Mesenchymal stem cell (in vitro differentiated cells and primary cell): ENCODE measurements around the gene CYBC1.
A peak's percentile ranks its signal among the peaks of the same experiment; 100 is the strongest.

ENCODE experiments used
- DNase-seq: peaks from one replicate; pipeline ENCODE4 v3.0.0-alpha.2; 2013
- H2AFZ ChIP-seq: one replicate; pipeline ENCODE4 v1.6.1; 2013; ENCODE audit warnings: low read depth, mild to moderate bottlenecking, control low read depth, inconsistent platforms, low read length, moderate library complexity
- H2AK5ac ChIP-seq: 2 replicates; pipeline ENCODE4 v1.6.1; 2013; ENCODE audit warnings: low read length, moderate library complexity, mild to moderate bottlenecking, inconsistent platforms; ENCODE audit not compliant: severe bottlenecking
- H2BK120ac ChIP-seq: one replicate; pipeline ENCODE4 v1.6.1; 2013; ENCODE audit warnings: low read depth, mild to moderate bottlenecking, inconsistent platforms, low read length, moderate library complexity
- H2BK12ac ChIP-seq, 2 experiments: one replicate each; pipeline ENCODE4 v1.6.1; 2013; ENCODE audit warnings: inconsistent platforms in 2 of 2, low read length in 2 of 2, mild to moderate bottlenecking in 2 of 2, moderate library complexity in 2 of 2, control low read depth in 1 of 2
- H2BK15ac ChIP-seq: one replicate; pipeline ENCODE4 v1.6.1; 2013; ENCODE audit warnings: mild to moderate bottlenecking, low read depth, inconsistent platforms; ENCODE audit not compliant: poor library complexity, severe bottlenecking
- H2BK5ac ChIP-seq: 2 replicates; pipeline ENCODE4 v1.6.1; 2013; ENCODE audit warnings: low read depth, mild to moderate bottlenecking, low read length, control low read depth, inconsistent platforms; ENCODE audit not compliant: poor library complexity, severe bottlenecking
- H3K14ac ChIP-seq, 2 experiments: one replicate each; pipeline ENCODE4 v1.6.1; 2013; ENCODE audit warnings: inconsistent platforms in 2 of 2, low read length in 2 of 2, control low read depth in 1 of 2, mild to moderate bottlenecking in 1 of 2, moderate library complexity in 1 of 2
- H3K18ac ChIP-seq, 2 experiments: one replicate each; pipeline ENCODE4 v1.6.1; 2013; ENCODE audit warnings: inconsistent platforms in 2 of 2, low read length in 2 of 2, control low read depth in 1 of 2, low read depth in 1 of 2, mild to moderate bottlenecking in 1 of 2
- H3K23ac ChIP-seq, 2 experiments: one replicate each; pipeline ENCODE4 v1.6.1; 2013; ENCODE audit warnings: inconsistent platforms in 2 of 2, low read length in 2 of 2, mild to moderate bottlenecking in 2 of 2, moderate library complexity in 2 of 2, control low read depth in 1 of 2
- H3K27ac ChIP-seq: 2 replicates; pipeline ENCODE4 v1.5.1; 2013; ENCODE audit warnings: mild to moderate bottlenecking, moderate library complexity, low read length, control low read depth, inconsistent platforms; ENCODE audit not compliant: poor library complexity, severe bottlenecking
- H3K27me3 ChIP-seq, 2 experiments: 2 replicates each; pipeline versions ENCODE4 v1.6.1 to v1.7.0; 2013; ENCODE audit warnings: low read length in 2 of 2, mild to moderate bottlenecking in 2 of 2, moderate library complexity in 2 of 2, control low read depth in 1 of 2, inconsistent platforms in 1 of 2; ENCODE audit not compliant: control insufficient read depth in 1 of 2, insufficient read depth in 1 of 2
- H3K36me3 ChIP-seq, 2 experiments: 2 replicates each; pipeline versions ENCODE4 v1.6.1 to v1.7.0; 2013; ENCODE audit warnings: low read length in 2 of 2, control low read depth in 1 of 2, inconsistent platforms in 1 of 2, low read depth in 1 of 2, mild to moderate bottlenecking in 1 of 2; ENCODE audit not compliant: insufficient read depth in 2 of 2, control insufficient read depth in 1 of 2
- H3K4ac ChIP-seq, 2 experiments: one replicate each; pipeline ENCODE4 v1.6.1; 2013; ENCODE audit warnings: inconsistent platforms in 2 of 2, low read length in 2 of 2, mild to moderate bottlenecking in 2 of 2, moderate library complexity in 2 of 2, control low read depth in 1 of 2, low read depth in 1 of 2
- H3K4me1 ChIP-seq: 2 replicates; pipeline ENCODE4 v1.6.1; 2013; ENCODE audit warnings: low read depth, low read length, control low read depth; ENCODE audit not compliant: control insufficient read depth, insufficient read depth
- H3K4me2 ChIP-seq: 2 replicates; pipeline ENCODE4 v1.6.1; 2013; ENCODE audit warnings: low read length, mild to moderate bottlenecking, inconsistent platforms; ENCODE audit not compliant: poor library complexity, severe bottlenecking
- H3K4me3 ChIP-seq, 2 experiments: 2 replicates each; pipeline versions ENCODE4 v1.5.1 to v1.7.0; 2013; ENCODE audit warnings: low read length in 2 of 2, mild to moderate bottlenecking in 2 of 2, control low read depth in 1 of 2, low read depth in 1 of 2; ENCODE audit not compliant: insufficient read depth in 1 of 2
- H3K79me1 ChIP-seq: replicated peaks from 2 replicates; pipeline ENCODE4 v1.6.1; 2013; ENCODE audit warnings: mild to moderate bottlenecking, control low read depth, low read length, inconsistent platforms; ENCODE audit not compliant: poor library complexity, severe bottlenecking
- H3K9ac ChIP-seq: 2 replicates; pipeline ENCODE4 v1.7.0; 2013; ENCODE audit warnings: mild to moderate bottlenecking, low read length, moderate library complexity
- H3K9me3 ChIP-seq: 2 replicates; pipeline ENCODE4 v1.7.0; 2013; ENCODE audit warnings: mild to moderate bottlenecking, low read length; ENCODE audit not compliant: control insufficient read depth
- H4K8ac ChIP-seq: one replicate; pipeline ENCODE4 v1.6.1; 2013; ENCODE audit warnings: inconsistent platforms, mild to moderate bottlenecking, low read length, moderate library complexity
- H4K91ac ChIP-seq: one replicate; pipeline ENCODE4 v1.6.1; 2013; ENCODE audit warnings: mild to moderate bottlenecking, low read length, inconsistent platforms
- WGBS: methylation state at CpG from one replicate; pipeline ENCODE4 v1.1.7; 2013; ENCODE audit warnings: mixed read lengths; 5-methylcytosine and 5-hydroxymethylcytosine counted together

CYBC1 gene

DNA sequence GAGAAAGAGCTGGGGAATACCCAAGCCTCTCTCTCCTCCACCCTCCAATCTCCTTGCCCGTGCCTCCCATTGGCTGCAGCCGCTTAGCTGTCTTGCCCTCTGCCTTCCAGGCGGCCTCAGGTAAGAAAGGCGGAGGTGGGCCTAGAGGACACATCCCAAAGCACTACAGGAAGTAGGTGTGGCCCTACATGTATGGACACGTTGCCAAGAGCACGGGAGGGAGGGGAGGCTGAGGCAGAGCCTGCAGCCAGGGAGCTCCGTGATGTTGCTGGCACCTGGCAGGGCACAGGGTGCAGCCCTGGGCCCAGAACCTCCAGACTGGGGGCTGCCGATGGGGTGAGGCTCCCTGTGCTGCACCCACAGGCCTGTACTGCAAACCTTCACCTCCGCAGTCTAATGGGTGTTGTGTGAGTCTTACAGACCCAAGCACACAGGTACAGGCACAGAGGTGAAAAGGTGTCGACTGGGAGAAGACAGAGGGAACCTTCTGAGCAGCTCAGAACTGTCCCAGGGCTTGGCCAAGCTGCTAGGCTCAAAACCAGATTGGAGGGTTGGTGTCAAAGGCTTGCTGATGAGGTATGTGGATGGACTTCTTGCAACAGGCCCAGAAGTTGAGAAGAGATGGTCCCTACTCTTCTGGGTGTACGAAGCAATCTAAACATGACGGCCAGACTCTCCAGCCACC, 45.4 kb upstream of the CYBC1 start:
- H3K79me1 ChIP-seq, result no peaks in the 10 kb centered on the region
- no peak overlapping the region for H2AK5ac ChIP-seq
- H3K36me3 ChIP-seq, result peaks cover 0 to under 1% of the 10 kb centered on the region in 2 experiments
- 85% methylated on average over 12 of the region's 12 CpGs for WGBS
- H3K4ac ChIP-seq, result no peak overlapping the region
- H4K91ac ChIP-seq, result peak overlapping the region; percentile 6
- no peaks in the 10 kb centered on the region for H3K27me3 ChIP-seq
- no peak overlapping the region for H3K9ac ChIP-seq
- H3K14ac ChIP-seq, result no peak overlapping the region
- no peak overlapping the region for H2BK120ac ChIP-seq
- no peaks in the 10 kb centered on the region for H3K9me3 ChIP-seq
- no peak overlapping the region for H4K8ac ChIP-seq
- no peak overlapping the region for H3K18ac ChIP-seq
- no peak overlapping the region for H3K23ac ChIP-seq
- peaks cover 26% of the 10 kb centered on the region for H3K4me1 ChIP-seq
- no peak overlapping the region for H2AFZ ChIP-seq
- no peak for DNase-seq
- H2BK5ac ChIP-seq, result no peak overlapping the region
- no peak overlapping the region for H2BK12ac ChIP-seq
- H2BK15ac ChIP-seq, result no peak overlapping the region
- no peak overlapping the region for H3K27ac ChIP-seq
- no peak overlapping the region for H3K4me2 ChIP-seq
- H3K4me3 ChIP-seq, result no peak overlapping the region

DNA sequence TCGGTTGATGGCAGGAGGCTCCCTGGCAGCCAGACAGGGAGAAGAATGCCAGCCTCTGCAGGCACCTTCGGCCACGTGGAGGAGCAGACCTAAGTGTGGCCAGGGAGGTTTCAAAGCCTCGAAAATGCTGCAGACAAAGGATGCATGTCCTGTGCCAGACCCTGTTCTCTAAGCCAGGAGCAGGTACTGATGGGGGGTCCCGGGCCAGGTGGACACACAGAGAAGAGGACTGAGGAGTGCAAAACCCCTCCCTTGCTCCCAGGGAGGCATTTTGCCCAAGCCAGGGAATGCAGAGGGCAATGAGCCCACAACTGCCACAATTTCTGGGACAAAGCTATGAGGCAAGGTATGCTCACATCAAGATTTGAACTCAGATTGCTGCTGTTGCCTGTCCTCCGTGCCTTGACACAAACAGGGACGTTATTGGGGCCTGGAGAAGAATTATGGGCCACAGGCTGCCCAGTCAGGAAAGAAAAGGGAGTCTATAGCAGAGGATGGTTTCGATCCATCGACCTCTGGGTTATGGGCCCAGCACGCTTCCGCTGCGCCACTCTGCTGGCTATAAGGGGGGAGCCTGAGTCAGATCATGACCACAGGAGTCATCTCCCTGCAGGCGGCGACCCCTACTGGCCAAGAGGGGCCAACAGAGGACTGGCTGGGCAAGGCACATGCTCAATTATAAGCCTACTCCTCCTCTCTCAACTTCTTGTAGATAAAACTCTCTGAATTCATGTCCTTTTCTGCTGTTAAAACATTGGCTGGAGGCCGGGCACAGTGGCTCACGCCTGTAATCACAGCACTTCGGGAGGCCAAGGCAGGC, 43.9 kb upstream of the CYBC1 start:
- 15% methylated on average over 17 of the region's 17 CpGs for WGBS
- H3K79me1 ChIP-seq, result no peaks in the 10 kb centered on the region
- peaks cover 25% of the 10 kb centered on the region for H3K4me1 ChIP-seq

DNA sequence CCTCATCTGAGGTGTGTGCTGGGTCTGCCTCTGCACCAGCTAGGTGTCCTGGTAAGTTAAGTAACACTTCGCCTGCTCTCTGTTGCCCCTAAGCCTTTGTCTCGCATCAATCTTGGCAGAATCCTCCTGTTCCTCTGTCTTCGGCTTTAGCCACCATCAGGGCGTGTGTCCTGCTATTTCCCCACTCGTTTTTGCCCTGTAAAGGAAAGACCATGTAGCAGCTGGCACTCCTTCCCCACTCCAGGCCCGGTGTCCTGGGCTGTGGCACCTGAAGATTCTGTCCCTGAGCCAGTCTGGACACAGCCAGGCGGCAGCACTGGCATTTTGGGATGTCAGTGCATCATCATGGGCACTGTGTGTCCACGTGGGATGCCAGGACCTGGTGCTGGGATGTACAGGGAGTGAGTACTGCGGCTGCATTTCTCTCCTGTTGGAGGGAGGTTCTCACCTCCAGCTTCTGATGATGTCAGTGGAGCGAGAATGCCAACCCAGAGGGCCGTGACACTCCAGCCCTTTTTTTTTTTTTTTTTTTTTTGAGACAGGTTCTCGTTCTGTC, 42.8 kb upstream of the CYBC1 start:
- H3K27me3 ChIP-seq, result no peaks in the 10 kb centered on the region
- no peak overlapping the region for H4K8ac ChIP-seq
- DNase-seq, result peak; percentile 17
- H2AK5ac ChIP-seq, result no peak overlapping the region
- peaks cover 26% of the 10 kb centered on the region for H3K4me1 ChIP-seq
- H3K4me3 ChIP-seq, result peak overlapping the region in 1 of 2 experiments; percentile 3
- no peaks in the 10 kb centered on the region for H3K79me1 ChIP-seq
- no peak overlapping the region for H3K27ac ChIP-seq
- peak overlapping the region; percentile 20 for H3K9ac ChIP-seq
- 92% methylated on average over 11 of the region's 12 CpGs for WGBS
- no peak overlapping the region for H3K14ac ChIP-seq
- no peak overlapping the region for H3K4me2 ChIP-seq
- H3K18ac ChIP-seq, result no peak overlapping the region
- H2BK15ac ChIP-seq, result no peak overlapping the region
- no peak overlapping the region for H2BK5ac ChIP-seq
- no peak overlapping the region for H2AFZ ChIP-seq
- H3K9me3 ChIP-seq, result no peaks in the 10 kb centered on the region
- peaks cover 0 to 18% of the 10 kb centered on the region in 2 experiments for H3K36me3 ChIP-seq
- no peak overlapping the region for H3K23ac ChIP-seq
- H3K4ac ChIP-seq, result no peak overlapping the region
- H4K91ac ChIP-seq, result peak overlapping the region; percentile 34
- H2BK120ac ChIP-seq, result no peak overlapping the region
- peak overlapping the region in 1 of 2 experiments; percentile 29 for H2BK12ac ChIP-seq

More for the DNA sequence above, 43.9 kb upstream of the CYBC1 start:
- H2BK12ac ChIP-seq, result no peak overlapping the region
- H3K36me3 ChIP-seq, result peaks cover 0 to 8% of the 10 kb centered on the region in 2 experiments
- H3K4me3 ChIP-seq, result peak overlapping the region in 1 of 2 experiments; percentile 41
- H3K9me3 ChIP-seq, result no peaks in the 10 kb centered on the region
- no peak overlapping the region for H4K91ac ChIP-seq
- no peak overlapping the region for H2BK5ac ChIP-seq
- no peak overlapping the region for H2AK5ac ChIP-seq
- no peak overlapping the region for H3K4me2 ChIP-seq
- H3K18ac ChIP-seq, result no peak overlapping the region
- no peak overlapping the region for H3K4ac ChIP-seq
- H3K23ac ChIP-seq, result no peak overlapping the region
- no peak overlapping the region for H3K14ac ChIP-seq
- DNase-seq, result peak; percentile 98
- no peaks in the 10 kb centered on the region for H3K27me3 ChIP-seq
- H2BK15ac ChIP-seq, result no peak overlapping the region
- H2BK120ac ChIP-seq, result no peak overlapping the region
- H3K27ac ChIP-seq, result peak overlapping the region; percentile 3
- H4K8ac ChIP-seq, result no peak overlapping the region
- H3K9ac ChIP-seq, result no peak overlapping the region
- no peak overlapping the region for H2AFZ ChIP-seq

DNA sequence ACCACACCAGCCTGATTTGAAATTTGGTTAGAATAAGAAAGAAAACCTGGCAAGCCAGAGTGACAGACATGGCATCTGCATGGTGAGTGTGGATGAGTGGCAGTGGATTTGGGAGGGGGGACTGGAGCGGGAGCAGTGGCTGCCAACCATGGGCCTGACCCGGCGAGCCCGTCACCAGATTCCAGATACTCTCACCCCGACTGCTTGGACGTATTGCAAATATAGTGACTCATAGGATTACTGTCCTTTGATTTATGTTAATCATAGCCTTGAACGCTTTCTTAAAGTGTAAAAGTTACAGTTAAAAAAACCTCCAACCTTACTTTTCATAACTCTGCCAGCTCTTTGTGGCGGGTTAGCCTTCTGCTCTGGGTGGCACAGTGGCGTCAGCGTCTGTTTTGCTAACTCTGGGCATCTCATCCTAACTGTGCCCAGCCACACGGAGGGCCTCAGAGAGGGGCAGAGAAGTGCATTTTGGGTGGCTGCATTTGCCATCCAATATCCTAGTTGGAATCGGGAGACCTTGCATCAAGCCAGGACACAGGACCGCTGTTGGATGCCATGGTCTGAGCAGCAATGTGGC, 42.2 kb upstream of the CYBC1 start:
- H3K9ac ChIP-seq, result peak overlapping the region; percentile 20
- H3K9me3 ChIP-seq, result no peaks in the 10 kb centered on the region
- no peak overlapping the region for H3K14ac ChIP-seq
- no peak overlapping the region for H3K23ac ChIP-seq
- no peaks in the 10 kb centered on the region for H3K27me3 ChIP-seq
- peak; percentile 58 for DNase-seq
- H2AK5ac ChIP-seq, result no peak overlapping the region
- H3K4me1 ChIP-seq, result peaks cover 22% of the 10 kb centered on the region
- H3K27ac ChIP-seq, result no peak overlapping the region
- no peaks in the 10 kb centered on the region for H3K79me1 ChIP-seq
- no peak overlapping the region for H4K91ac ChIP-seq
- no peak overlapping the region for H2BK5ac ChIP-seq
- H2AFZ ChIP-seq, result no peak overlapping the region
- H3K18ac ChIP-seq, result no peak overlapping the region
- H3K36me3 ChIP-seq, result peaks cover 4 to 23% of the 10 kb centered on the region in 2 experiments
- H4K8ac ChIP-seq, result no peak overlapping the region
- no peak overlapping the region for H2BK120ac ChIP-seq
- peak overlapping the region in 1 of 2 experiments; percentile 3 for H3K4me3 ChIP-seq
- 88% methylated on average over 8 of the region's 13 CpGs for WGBS
- no peak overlapping the region for H2BK12ac ChIP-seq
- no peak overlapping the region for H3K4ac ChIP-seq
- no peak overlapping the region for H2BK15ac ChIP-seq
- H3K4me2 ChIP-seq, result no peak overlapping the region
